ENCODE data around the gene MEFV. TPM values are rescaled to one million over a fixed set of nuclear protein-coding genes. Genes with fewer than 3 reads are reported as not detected.
A peak's percentile ranks its signal among the peaks of the same experiment; 100 is the strongest.

Gene MEFV
- total and polyA plus RNA-seq, 2 of the 13 experiments (the other 11 are each of a cell fraction or from before 2014, with no cell fraction given), result 0.22 TPM; not detected in 1

GRCh38 chr16:3283543-3284447 lies 27.4 kb upstream of the MEFV start (continued):
- 0 out of 2 replicates have a peak, but pooled peaks have one; percentile 2 for TF ChIP-seq MTF2 (CRISPR knock-in tag; IDR thresholded peaks at IDR 0.05; ENCODE audit: borderline replicate concordance)
- no peak for TF ChIP-seq PPARG (CRISPR knock-in tag; conservative IDR thresholded peaks at IDR 0.05)
- TF ChIP-seq RFX3 (CRISPR knock-in tag; IDR thresholded peaks at IDR 0.05), result no peak
- TF ChIP-seq FOXO4 (CRISPR knock-in tag; conservative IDR thresholded peaks at IDR 0.05), result 0 out of 2 replicates have a peak, but pooled peaks have one; percentile 38
- peak; percentile 31 for TF ChIP-seq DBP (CRISPR knock-in tag; IDR thresholded peaks at IDR 0.05; ENCODE audit: not compliant biosample characterization)
- TF ChIP-seq HINFP (CRISPR knock-in tag; IDR thresholded peaks at IDR 0.05; ENCODE audit: low read depth), result no peak
- no peak for TF ChIP-seq NCOA1 (CRISPR knock-in tag; IDR thresholded peaks at IDR 0.05)
- peak; percentile 48 for TF ChIP-seq AGO2 (optimal IDR thresholded peaks at IDR 0.05; ENCODE audit: low read depth, low read length)
- TF ChIP-seq ZNF510 (CRISPR knock-in tag; IDR thresholded peaks at IDR 0.05; ENCODE audit: low read depth), result no peak
- no peak for TF ChIP-seq ATAD3A (CRISPR knock-in tag; IDR thresholded peaks at IDR 0.05)
- TF ChIP-seq ARNT (IDR thresholded peaks at IDR 0.05), result no peak
- peak; percentile 40; the same call in 1 of the 2 replicates for TF ChIP-seq ZNF724P (CRISPR knock-in tag; IDR thresholded peaks at IDR 0.05; ENCODE audit: borderline replicate concordance)
- no peak for TF ChIP-seq ZNF7 (CRISPR knock-in tag; IDR thresholded peaks at IDR 0.05)
- TF ChIP-seq ZBTB33 (CRISPR knock-in tag; IDR thresholded peaks at IDR 0.05), result no peak
- peak; percentile 33 for TF ChIP-seq TAF15 (IDR thresholded peaks at IDR 0.05; ENCODE audit: low read depth, low read length, poor library complexity, severe bottlenecking)
- no peak for TF ChIP-seq THRA (CRISPR knock-in tag; IDR thresholded peaks at IDR 0.05; ENCODE audit: borderline replicate concordance)
